HEK293 (cell line): ENCODE results near the gene SWT1.

Experiments
- IKZF3 ChIP-seq: fragments of 450-650 bp; IDR thresholded peaks from 2 replicates; pipeline ENCODE4 v1.5.0; 2018; ENCODE audit warnings: missing biosample characterization, mild to moderate bottlenecking, missing genetic modification characterization, moderate library complexity
- TRIM28 ChIP-seq: IDR thresholded peaks from 2 replicates; pipeline ENCODE4 v1.6.1; 2011; ENCODE audit warnings: low read length, control low read depth, borderline replicate concordance
- YY1 ChIP-seq: fragments of 450-650 bp; formaldehyde crosslinking; IDR thresholded peaks from 2 replicates; pipeline ENCODE4 v1.5.1; 2018; ENCODE audit warnings: missing biosample characterization, missing genetic modification characterization
- ZNF133 ChIP-seq: fragments of 450-650 bp; formaldehyde crosslinking; IDR thresholded peaks from 2 replicates; pipeline ENCODE4 v1.5.1; 2016; ENCODE audit warnings: missing biosample characterization, missing genetic modification characterization
- TF ChIP-seq, protein P1 (sequence below): fragments of 450-650 bp; formaldehyde crosslinking; IDR thresholded peaks from 2 replicates; pipeline ENCODE4 v1.5.1; 2016; ENCODE audit warnings: missing biosample characterization, missing genetic modification characterization

DNA sequence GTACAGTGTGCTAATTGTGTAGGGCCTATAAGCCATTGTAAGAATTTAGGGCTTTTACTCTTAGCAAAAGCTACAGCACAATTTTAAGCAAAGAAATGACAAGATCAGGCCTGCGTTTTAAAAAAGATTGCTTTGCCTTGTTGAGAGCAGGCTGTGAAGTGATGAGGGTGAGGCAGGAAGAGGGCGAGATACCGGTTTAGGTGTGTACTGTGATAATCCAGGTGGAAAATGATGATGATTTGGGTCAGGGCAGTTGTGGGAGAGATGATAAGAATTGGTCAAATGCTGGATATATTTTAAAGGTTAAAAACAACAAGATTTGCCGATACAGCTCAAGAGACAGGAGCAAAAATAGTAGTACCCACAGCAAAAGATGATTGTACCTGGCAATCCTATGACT is 72.0 kb downstream of the SWT1 start:
- no peak for TF ChIP-seq YY1 (tag by site-specific recombination)
- TF ChIP-seq TRIM28 = no peak
- TF ChIP-seq, protein P1, sequence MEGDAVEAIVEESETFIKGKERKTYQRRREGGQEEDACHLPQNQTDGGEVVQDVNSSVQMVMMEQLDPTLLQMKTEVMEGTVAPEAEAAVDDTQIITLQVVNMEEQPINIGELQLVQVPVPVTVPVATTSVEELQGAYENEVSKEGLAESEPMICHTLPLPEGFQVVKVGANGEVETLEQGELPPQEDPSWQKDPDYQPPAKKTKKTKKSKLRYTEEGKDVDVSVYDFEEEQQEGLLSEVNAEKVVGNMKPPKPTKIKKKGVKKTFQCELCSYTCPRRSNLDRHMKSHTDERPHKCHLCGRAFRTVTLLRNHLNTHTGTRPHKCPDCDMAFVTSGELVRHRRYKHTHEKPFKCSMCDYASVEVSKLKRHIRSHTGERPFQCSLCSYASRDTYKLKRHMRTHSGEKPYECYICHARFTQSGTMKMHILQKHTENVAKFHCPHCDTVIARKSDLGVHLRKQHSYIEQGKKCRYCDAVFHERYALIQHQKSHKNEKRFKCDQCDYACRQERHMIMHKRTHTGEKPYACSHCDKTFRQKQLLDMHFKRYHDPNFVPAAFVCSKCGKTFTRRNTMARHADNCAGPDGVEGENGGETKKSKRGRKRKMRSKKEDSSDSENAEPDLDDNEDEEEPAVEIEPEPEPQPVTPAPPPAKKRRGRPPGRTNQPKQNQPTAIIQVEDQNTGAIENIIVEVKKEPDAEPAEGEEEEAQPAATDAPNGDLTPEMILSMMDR = no peak
- no peak for TF ChIP-seq IKZF3 (tag by site-specific recombination)
- TF ChIP-seq ZNF133 (tag by site-specific recombination) = no peak
